ENCODE results near the gene OPRD1.
"Not testable (repeated sequence)": the region's sequence is repeated elsewhere in the genome, so short reads cannot be mapped to it uniquely, and the experiment has no call there.

The OPRD1 gene

GRCh38 chr1:28801461-28801860 is 10.5 kb upstream of the OPRD1 start:
- no peak for DNase-seq (ENCODE audit: low spot score)

GRCh38 chr1:28803051-28803450 is 8.9 kb upstream of the OPRD1 start:
- no peak for DNase-seq (ENCODE audit: low spot score)

- DNase-seq (ENCODE audit: low spot score) = no peak
Observed at GRCh38 chr1:28803662-28804061, 8.3 kb upstream of the OPRD1 start.

- no peak for DNase-seq (ENCODE audit: low spot score)
Observed at GRCh38 chr1:28804071-28804470, 7.9 kb upstream of the OPRD1 start.

DNA sequence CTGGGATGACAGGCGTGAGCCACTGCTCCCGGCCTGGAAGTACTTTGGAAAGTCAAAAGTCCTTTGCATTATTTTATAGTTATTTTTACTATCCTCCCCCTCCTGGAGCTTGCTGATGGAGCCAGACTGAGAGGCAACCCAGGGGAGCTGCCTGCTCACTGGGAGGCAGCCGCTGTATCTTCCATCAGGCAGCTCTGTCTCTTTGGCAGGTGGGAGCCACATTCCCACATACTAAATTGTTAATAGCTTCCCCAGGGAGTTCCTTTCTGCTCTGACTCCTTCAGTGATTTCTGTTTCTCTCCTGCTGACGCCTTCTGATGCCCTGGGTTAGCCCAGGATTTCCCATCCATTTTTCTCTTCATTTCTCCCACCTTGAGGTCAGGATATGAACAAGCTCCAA is 4.9 kb upstream of the OPRD1 start:
- no peak for DNase-seq (ENCODE audit: low spot score)

- DNase-seq (ENCODE audit: low spot score) = no peak
Observed at GRCh38 chr1:28807986-28808385, 4.0 kb upstream of the OPRD1 start.

DNA sequence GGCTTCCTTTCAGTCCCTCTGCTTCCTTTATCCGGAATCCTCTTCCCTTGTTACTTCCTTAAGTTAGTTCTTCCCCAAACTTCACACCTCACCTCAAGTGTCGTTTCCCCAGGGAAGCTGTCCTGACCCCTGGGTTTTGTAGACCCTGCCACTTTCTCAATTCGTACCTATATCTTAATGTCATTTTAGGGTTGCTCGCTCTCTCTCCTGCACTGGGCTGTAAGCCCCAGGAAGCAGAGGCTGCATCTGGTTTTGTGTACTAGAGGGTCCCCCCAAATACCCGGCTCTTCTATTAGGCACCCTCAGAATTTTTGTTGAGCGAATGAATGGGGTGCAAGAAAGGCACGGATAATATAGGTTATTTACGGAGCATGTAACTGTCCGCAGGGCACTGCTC is 603 bp upstream of the OPRD1 start:
- DNase-seq (ENCODE audit: low spot score) = no peak

GRCh38 chr1:28812669-28813468 is 899 bp downstream of the OPRD1 start:
- no peak for DNase-seq (ENCODE audit: low spot score)

DNA sequence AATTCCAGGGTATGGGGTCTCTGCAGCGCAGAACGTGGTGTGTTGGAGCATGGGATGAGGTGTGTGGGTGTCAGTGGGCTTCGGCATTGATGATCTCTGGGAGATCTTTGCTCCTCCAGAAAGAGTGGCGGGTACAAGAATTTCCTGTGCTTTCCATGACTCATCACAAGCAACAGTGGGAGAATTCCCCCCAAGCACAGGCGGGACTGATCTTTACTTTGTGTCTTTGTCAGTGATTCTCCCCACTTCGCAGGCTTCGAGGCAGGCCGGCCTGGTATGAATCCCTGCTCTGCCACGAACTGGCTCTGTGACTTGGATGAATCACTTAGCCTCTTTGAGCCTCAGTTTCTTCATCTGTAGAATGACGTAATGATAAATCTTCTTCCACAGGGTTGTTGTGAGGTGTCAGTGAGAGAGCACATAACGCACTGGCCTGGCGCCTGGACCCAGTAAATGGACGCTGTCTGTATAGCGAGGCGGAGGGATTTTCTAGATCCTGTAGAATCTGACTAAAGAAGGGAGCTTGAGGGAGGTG is 2.0 kb downstream of the OPRD1 start:
- DNase-seq (ENCODE audit: low spot score) = no peak

- DNase-seq (ENCODE audit: low spot score) = no peak
Observed at GRCh38 chr1:28815533-28816185, 3.7 kb downstream of the OPRD1 start.

DNA sequence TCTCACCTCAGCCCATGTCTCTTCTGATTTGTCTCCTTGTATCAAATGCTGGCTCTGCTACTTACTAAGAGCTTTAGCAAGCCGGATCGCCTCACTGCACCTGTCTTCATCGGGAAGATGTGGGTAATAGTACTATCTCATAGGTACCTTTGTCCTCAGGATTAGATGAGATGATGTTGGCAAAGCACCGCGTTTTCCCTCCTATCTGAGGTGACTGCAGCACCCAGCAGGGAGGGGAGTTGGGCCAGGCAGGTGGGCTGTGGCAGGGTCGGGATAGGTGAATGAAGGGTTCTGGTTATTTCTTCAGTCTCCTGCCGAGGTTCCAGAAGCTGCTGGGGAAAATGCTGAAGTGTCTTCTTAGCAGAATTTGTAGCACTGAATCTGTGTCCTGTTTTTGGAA is 5.2 kb downstream of the OPRD1 start:
- no peak for DNase-seq (ENCODE audit: low spot score)

- no peak for DNase-seq (ENCODE audit: low spot score)
Observed at GRCh38 chr1:28819020-28819419, 7.0 kb downstream of the OPRD1 start.

DNA sequence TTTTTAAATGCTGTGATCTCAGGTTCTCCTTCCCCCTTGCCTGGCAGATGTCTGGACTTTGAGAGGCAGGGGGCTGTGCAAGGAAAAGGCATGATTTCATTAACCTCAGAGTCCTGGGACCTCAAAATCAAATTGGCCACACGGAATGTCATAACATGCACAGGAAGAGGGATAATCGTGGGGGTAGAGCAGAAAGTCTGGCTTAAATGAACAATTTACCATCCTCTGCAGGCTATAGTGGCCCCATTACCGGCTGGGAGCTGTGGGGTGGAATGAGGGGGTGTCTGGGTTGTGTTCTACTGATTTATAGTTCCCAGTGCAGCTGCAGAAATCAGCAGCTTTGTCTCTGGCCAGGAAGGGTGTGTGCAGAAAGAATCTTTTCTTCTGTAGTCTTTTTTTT is 10.8 kb downstream of the OPRD1 start:
- no peak for DNase-seq (ENCODE audit: low spot score)

- DNase-seq (ENCODE audit: low spot score) = not testable (repeated sequence)
Observed at GRCh38 chr1:28824061-28824460, 12.1 kb downstream of the OPRD1 start.

GRCh38 chr1:28828227-28828858 is 16.4 kb downstream of the OPRD1 start:
- DNase-seq (ENCODE audit: low spot score) = not testable (repeated sequence)

- DNase-seq (ENCODE audit: low spot score) = no peak
Observed at GRCh38 chr1:28830814-28831213, 18.8 kb downstream of the OPRD1 start.

DNA sequence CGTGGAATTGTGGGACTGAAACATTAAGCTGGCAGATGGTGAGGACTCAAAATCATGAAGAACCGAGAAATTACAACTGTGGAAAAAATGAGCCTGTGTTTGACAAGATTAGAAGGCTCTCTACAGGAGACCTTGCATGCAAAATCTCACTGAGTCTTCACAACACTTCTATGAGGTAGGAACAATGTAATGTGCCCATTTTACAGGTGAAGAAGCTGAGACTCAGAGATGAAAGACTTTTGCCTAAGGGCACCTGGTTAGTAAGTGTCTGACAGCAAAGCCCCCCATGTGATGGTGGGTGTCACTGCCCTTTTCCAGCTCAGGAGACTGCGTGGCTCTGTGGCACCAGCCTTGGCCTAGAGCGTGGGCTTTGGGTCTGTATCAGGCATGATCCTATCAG is 21.0 kb downstream of the OPRD1 start:
- no peak for DNase-seq (ENCODE audit: low spot score)

DNA sequence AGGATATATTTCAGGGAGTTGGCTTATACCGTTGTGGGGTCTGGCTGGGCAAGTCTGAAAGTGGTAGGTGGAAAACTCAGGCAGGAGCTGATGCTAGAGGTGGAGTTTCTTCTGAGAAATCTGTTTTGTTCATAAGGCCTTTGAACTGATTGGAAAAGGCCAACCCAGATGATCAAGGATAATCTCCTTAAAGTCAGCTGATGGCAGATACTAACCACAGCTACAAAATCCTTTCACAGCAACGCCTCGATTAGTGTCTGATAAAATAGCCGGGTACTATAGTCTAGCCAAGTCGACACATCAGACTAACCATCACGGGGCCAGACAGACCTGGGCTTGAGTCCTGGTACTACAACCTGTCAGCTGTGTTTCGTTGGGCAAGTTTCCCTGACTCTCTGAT is 21.4 kb downstream of the OPRD1 start:
- no peak for DNase-seq (ENCODE audit: low spot score)

- DNase-seq (ENCODE audit: low spot score) = no peak
Observed at GRCh38 chr1:28835237-28835650, 23.3 kb downstream of the OPRD1 start.

DNA sequence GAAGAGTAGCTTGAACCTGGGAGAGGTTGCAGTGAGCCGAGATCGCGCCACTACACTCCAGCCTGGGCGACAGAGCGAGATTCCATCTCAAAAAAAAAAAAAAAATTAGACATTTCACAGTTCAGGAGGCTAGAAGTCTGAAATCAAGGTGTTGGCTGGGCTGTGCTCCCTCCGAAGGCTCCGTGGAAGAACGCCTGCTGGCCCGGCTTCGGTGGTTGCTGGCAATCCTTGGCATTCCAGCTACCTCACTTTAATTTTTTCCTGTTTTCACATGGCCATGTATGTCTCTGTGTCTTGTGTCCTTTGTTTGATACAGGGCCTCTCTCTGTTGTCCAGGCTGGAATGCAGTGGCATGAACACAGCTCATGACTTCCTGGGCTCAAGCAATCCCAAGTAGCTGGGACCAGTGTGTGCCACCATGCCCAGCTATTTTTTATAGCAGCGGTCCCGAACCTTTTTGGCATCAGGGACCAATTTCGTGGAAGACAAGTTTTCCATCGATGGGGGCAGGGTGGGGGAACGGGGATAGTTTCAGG is 24.5 kb downstream of the OPRD1 start:
- DNase-seq (ENCODE audit: low spot score) = no peak

DNA sequence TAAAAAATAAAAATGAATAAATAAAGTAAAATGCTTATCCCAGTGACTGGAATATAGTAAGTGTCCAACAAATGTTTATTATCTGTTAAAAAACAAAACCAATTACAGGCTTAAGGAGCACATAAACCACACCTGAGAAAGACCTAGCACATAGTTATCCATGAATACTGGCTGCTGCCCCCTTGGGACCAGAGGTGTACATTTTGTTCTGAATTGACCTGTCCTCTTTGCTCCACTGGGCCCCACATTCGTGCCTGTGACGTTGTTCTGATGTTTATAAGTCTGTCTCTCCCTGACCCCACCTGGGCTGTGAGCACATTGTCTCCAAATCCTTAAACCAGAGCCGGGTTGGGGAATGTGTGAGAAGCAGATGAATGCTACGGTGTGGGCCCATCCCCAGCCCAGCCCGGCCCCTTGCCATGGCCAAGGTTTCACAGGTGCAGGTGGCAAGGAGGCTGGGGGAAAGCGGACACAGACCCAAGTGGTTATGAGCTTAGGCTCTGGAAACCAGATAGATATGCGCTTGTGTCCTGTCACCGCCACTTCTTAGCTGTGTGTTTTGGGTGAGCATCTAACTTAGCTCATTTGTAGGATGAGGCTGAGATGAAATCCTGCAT is 29.1 kb downstream of the OPRD1 start:
- DNase-seq (ENCODE audit: low spot score) = no peak

DNA sequence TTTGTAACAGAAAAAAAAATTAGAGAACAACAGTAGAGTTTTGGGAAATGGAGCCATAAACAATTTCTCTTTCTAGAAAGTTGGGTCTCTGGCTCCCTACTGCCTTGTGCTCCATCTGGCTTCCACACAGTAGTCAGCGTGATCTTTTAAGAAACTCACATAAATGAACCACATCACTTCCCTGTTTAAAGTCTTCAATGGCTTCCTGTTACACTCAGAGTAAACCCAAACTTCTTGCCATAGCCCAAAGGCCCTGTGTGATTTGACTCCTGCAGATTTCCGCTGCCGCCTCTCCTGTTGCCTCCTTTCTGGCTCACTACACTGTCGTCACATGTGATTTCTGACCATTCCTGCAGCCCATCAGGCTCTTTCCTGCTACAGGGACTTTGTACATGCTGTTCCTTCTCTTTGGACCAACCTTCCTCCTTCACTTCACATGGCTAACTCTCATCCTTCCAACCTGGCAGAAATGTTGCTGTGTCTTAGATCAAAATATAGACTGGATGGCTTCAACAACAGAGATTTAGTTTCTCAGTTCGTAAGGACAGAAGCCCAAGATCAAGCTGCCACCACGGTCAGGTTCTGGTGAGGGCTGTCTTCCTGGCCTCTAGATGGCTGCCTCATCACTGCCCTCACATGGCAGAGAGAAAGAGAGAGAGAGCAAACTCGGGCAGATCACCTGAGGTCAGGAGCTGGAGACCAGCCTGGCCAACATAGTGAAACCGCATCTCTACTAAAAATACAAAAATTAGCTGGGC is 34.0 kb downstream of the OPRD1 start:
- no peak for DNase-seq (ENCODE audit: low spot score)

Data from GM03348 (cell line).